UCSD-AML1 (cell line): ENCODE data around the gene SPIRE2.
"Not testable (repeated sequence)": the region's sequence is repeated elsewhere in the genome, so short reads cannot be mapped to it uniquely, and the experiment has no call there.

Experiments
- DNase-seq: peaks from one replicate; lab custom pipeline; 2025; ENCODE audit not compliant: unreplicated experiment; lab: John Stamatoyannopoulos, UW

The SPIRE2 gene

DNA sequence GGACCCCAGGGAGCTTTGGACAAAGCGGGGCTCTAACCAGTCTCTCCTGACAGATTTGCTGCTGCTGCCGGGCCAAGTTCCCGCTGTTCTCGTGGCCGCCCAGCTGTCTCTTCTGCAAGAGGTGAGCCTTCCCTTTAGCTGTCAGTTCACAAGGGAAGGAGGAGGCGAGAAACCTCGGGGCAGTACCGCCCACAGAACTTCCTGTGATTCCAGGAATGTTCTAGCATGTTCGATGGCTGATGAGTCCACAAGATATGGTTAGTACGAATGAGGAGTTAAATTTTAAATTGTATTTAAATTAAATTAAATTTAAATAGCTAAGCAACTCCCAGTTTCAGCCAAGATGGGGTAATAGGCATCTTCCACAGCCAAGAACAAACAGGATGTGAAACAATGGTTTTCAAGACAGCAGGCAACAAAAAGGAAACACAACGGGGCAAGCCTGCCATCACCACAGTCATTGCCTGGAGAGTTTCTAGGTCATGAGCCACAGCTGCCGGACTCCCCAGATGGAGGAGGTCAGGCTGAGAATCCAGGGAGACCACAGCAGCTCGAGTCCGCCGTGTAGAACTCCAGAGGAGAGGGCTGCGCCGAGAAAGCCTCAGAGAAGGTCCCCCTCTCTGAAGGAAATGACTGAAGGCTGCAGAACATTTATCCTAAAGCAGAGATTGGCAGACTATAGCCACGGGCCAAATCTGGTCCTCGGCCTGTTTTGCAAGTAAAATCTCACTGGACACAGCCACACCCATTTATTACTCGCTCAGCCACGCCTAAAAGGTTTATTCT, 35.7 kb downstream of the SPIRE2 start:
- peak; percentile 40 for DNase-seq

DNA sequence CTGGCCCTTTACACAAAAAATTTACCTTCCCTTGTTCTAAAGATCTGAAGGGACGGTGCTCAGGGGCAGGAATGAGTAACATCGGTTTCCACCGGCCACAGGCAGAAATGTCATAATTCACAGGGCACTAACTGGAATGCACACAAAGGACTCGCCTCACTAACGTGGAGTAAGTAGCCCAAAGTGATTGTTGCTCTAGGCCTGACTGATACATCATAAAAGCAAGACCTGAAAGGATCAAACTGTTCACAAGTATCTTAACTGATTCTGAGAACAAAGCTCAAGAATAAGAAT, 36.2 kb downstream of the SPIRE2 start:
- no peak for DNase-seq

DNA sequence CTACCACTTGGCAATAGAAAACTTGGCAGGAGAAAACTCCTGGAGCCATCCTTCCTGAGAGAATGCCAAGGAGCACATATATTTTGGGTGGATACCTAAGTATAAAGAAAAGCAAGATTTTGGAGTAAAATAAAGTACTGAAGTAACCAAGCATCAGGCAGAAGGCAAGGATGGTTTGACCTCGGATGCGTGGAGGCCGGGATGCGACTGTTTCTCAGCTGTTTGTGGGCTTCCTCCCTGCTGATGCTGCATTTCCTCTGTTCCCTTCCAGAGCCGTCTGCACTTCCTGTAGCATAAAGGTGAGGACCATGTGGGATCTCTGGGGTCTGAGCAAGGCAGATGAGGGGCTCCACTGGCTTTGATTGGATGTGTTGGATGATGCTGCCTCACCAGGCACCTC, 39.6 kb downstream of the SPIRE2 start:
- DNase-seq = no peak

- no peak for DNase-seq
Observed at GRCh38 chr16:89869911-89870310, 41.6 kb downstream of the SPIRE2 start.

DNA sequence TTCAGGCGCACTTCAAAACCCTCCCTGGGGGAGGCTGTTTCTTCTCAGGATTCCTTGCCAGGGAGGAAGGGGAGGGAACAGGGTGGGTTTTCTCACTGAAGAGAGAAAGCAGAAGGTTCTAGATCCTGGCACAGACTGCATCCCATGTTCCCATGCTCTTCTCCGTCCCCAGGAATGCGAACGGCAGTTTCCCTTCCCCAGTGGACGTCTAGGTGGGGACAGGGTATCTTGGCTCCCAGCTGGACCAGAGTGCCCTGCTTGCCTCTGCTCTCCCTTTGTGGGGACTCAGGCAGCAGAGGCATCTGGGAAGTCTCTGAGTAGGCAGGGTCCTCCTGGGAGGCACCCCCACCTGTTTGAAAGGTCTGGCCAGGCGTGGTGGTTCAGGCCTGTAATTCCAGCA, 42.2 kb downstream of the SPIRE2 start:
- no peak for DNase-seq

GRCh38 chr16:89871895-89872294, 43.6 kb downstream of the SPIRE2 start:
- DNase-seq = no peak

GRCh38 chr16:89873109-89873971, 45.1 kb downstream of the SPIRE2 start, which contains the start of gene TCF25:
Gene TCF25 (plus strand): TSS chr16:89873592. CDS start chr16:89873668, 76 bp downstream.
- DNase-seq = peak; percentile 89

DNA sequence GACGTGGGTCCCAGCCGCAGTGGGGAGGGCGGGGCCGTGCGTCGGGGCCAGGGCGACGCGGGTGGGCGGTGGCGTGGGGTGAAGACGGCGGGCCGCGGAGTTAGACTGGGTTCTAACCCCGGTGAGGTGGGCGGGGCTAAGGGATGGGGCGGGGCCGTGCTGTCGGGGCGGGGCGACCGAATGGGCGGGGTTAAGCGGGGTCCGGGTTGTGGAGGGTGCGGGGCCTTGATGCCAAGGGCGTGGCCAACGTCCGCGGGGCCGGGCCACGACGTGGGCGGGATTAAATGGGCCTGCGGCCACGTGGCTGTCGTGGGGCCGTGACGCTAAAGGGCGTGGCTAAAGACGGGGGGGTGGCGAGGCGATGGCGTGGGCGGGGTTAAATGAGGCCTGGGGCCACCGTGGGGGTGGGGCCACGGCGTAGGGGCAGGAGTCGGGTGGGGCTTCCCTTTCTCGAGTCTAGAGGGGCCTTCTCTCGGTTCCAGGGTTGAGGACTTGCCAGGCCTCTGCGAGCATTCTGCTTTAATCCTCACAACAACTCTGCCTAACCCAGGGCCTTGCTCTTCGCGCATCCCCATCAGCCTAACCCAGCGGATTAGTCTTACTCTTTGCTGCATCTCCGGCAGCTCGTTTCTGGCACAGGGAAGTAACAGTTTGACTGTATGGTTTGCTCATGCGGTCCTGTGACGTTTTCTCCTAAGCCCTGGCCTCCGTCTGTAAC, 45.9 kb downstream of the SPIRE2 start:
- DNase-seq = peak; percentile 98

GRCh38 chr16:89879123-89879522, 50.8 kb downstream of the SPIRE2 start:
- DNase-seq = not testable (repeated sequence)

GRCh38 chr16:89880477-89881367, 52.4 kb downstream of the SPIRE2 start:
- DNase-seq = no peak

DNA sequence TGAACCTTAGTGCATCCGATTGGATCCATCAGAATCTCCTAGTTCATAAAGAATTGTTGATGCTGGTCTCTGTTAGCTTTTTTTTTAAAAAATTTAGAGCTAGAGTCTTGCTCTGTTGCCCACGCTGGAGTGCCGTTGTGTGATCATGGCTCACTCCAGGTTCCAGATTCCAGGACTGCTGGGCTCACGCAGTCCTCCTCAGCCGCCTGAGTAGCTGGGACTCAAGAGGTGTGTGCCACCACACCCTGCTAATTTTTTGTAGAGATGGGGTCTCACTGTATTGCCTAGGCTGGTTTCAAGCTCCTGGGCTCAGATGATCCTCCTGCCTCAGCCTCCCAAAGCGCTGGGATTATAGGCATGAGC, 53.1 kb downstream of the SPIRE2 start:
- no peak for DNase-seq

- no peak for DNase-seq
Observed at GRCh38 chr16:89883346-89884040, 55.2 kb downstream of the SPIRE2 start.

- no peak for DNase-seq
Observed at GRCh38 chr16:89884041-89884421, 55.8 kb downstream of the SPIRE2 start.

- DNase-seq = no peak
Observed at GRCh38 chr16:89887243-89887642, 59.0 kb downstream of the SPIRE2 start.

GRCh38 chr16:89890200-89890599, 61.9 kb downstream of the SPIRE2 start:
- no peak for DNase-seq

- DNase-seq = no peak
Observed at GRCh38 chr16:89890886-89891657, 62.8 kb downstream of the SPIRE2 start.

GRCh38 chr16:89892055-89892630, 63.9 kb downstream of the SPIRE2 start:
- no peak for DNase-seq

DNA sequence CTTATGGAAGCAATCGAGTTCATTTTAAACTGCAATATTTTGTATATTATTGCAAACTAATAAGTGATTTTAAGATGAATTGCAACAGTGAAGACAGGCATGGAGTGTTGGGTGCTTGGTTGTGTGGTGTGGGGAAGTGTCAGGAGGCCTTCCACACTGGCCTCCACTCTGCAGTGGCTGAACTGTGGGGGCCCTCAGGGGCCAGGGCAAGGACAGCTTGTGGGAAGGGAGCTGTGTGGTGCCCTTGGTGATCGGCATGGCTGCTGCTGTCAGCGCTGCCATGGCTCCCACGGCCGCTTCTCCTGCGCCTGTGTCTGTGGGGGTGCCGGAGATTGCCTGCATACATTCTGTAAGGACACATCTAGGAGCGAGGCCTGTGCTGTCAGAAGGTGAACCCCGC, 64.4 kb downstream of the SPIRE2 start:
- DNase-seq = no peak
